HEK293T (cell line): ENCODE results near the gene FCGR3A.

Experiments used
- CTCF ChIA-PET: fragments of 350-600 bp; formaldehyde crosslinking; extraction: SDS; loops from one replicate; lab custom pipeline; 2021; ENCODE audit warnings: antibody characterized with exemption, inconsistent platforms; lab: Yijun Ruan, JAX
- POLR2A ChIA-PET: fragments of 350-600 bp; formaldehyde crosslinking; extraction: SDS; loops from one replicate; lab custom pipeline; 2020; ENCODE audit warnings: antibody characterized with exemption, inconsistent platforms; lab: Yijun Ruan, JAX
- DNase-seq: peaks from one replicate; pipeline ENCODE4 v3.0.0; 2012; ENCODE audit warnings: mixed read lengths; ENCODE audit errors: extremely low spot score
- ARNT ChIP-seq: fragments of 450-650 bp; IDR thresholded peaks from 2 replicates; pipeline ENCODE4 v1.6.1; 2017; ENCODE audit warnings: mild to moderate bottlenecking
- BHLHE40 ChIP-seq: fragments of 450-650 bp; IDR thresholded peaks from 2 replicates; pipeline ENCODE4 v1.6.1; 2016; ENCODE audit warnings: mild to moderate bottlenecking, moderate library complexity, borderline replicate concordance
- CTBP1 ChIP-seq: fragments of 450-650 bp; IDR thresholded peaks from 2 replicates; pipeline ENCODE4 v1.6.1; 2016; ENCODE audit warnings: borderline replicate concordance
- ELF4 ChIP-seq: fragments of 450-650 bp; IDR thresholded peaks from 2 replicates; pipeline ENCODE4 v1.6.1; 2017; ENCODE audit warnings: antibody characterized with exemption
- FOXA1 ChIP-seq: fragments of 450-650 bp; IDR thresholded peaks from 2 replicates; pipeline ENCODE4 v1.6.1; 2016; ENCODE audit warnings: mild to moderate bottlenecking
- FOXK2 ChIP-seq: fragments of 450-650 bp; IDR thresholded peaks from 2 replicates; pipeline ENCODE4 v1.6.1; 2016; ENCODE audit warnings: mild to moderate bottlenecking
- FOXM1 ChIP-seq: fragments of 450-650 bp; IDR thresholded peaks from 2 replicates; pipeline ENCODE4 v1.6.1; 2017; ENCODE audit warnings: mild to moderate bottlenecking, borderline replicate concordance
- HDGF ChIP-seq: fragments of 450-650 bp; IDR thresholded peaks from 2 replicates; pipeline ENCODE4 v1.6.1; 2017; ENCODE audit warnings: antibody characterized with exemption, borderline replicate concordance
- L3MBTL2 ChIP-seq: fragments of 450-650 bp; conservative IDR thresholded peaks from 2 replicates; pipeline ENCODE4 v1.6.1; 2016; ENCODE audit warnings: mild to moderate bottlenecking
- LEF1 ChIP-seq: fragments of 450-650 bp; IDR thresholded peaks from 2 replicates; pipeline ENCODE4 v1.6.1; 2017; ENCODE audit warnings: mild to moderate bottlenecking, borderline replicate concordance
- NFRKB ChIP-seq: fragments of 450-650 bp; IDR thresholded peaks from 2 replicates; pipeline ENCODE4 v1.6.1; 2016; ENCODE audit warnings: mild to moderate bottlenecking, moderate library complexity
- SP1 ChIP-seq: fragments of 450-650 bp; IDR thresholded peaks from 2 replicates; pipeline ENCODE4 v1.6.1; 2017
- SUZ12 ChIP-seq: fragments of 450-650 bp; IDR thresholded peaks from 2 replicates; pipeline ENCODE4 v1.6.1; 2016; ENCODE audit warnings: mild to moderate bottlenecking
- TARDBP ChIP-seq: fragments of 450-650 bp; IDR thresholded peaks from 2 replicates; pipeline ENCODE4 v1.6.1; 2016
- ZNF384 ChIP-seq: fragments of 450-650 bp; IDR thresholded peaks from 2 replicates; pipeline ENCODE4 v1.6.1; 2016
- TF ChIP-seq, protein P1 (sequence below): fragments of 450-650 bp; IDR thresholded peaks from 2 replicates; pipeline ENCODE4 v1.6.1; 2016

Gene FCGR3A

DNA sequence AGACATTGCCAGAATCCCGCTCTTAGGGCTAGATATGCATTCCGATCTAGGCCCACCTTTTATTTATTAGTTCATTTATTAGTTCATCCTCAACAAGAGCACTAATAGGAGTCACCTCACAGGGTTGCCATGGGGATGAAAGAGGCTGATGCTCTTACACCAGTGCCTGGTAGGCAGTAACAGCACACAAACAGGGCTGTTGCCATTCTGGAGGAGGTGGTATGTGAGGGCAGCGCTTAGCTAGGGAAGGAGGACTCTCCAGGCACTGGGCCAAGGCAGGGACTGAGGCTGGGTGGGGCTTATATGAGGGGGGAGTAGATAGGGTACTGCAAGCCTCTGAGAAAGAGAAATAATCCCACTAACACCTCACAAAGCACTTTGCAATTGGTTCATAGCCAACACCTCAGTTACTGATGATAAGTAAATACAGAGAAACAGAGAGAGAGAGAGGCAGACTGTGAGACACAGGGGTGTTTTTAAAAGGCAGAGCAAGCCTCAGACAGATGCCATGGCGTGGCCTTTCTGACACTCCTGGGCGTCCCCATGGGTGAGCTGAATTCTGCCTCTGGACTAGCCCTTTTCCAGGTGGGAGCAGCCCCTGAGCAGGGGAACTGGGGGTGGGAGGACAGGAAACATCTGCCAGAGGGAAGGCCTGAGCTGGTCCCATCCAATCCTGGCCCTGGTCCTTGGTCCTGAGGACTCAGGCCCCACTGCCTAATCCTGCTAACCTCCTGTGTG is 38.4 kb downstream of the FCGR3A start:
- CTCF ChIA-PET, result no interaction called here
- TF ChIP-seq TARDBP (no peak), FOXM1 (no peak), SP1 (no peak), ARNT (no peak), SUZ12 (no peak), FOXA1 (no peak), LEF1 (no peak), ELF4 (no peak), CTBP1 (no peak), ZNF384 (no peak), FOXK2 (no peak), L3MBTL2 (no peak), HDGF (no peak)
- TF ChIP-seq, protein P1, sequence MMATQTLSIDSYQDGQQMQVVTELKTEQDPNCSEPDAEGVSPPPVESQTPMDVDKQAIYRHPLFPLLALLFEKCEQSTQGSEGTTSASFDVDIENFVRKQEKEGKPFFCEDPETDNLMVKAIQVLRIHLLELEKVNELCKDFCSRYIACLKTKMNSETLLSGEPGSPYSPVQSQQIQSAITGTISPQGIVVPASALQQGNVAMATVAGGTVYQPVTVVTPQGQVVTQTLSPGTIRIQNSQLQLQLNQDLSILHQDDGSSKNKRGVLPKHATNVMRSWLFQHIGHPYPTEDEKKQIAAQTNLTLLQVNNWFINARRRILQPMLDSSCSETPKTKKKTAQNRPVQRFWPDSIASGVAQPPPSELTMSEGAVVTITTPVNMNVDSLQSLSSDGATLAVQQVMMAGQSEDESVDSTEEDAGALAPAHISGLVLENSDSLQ, result no peak
- no peak for DNase-seq
- POLR2A ChIA-PET, result no interaction called here

DNA sequence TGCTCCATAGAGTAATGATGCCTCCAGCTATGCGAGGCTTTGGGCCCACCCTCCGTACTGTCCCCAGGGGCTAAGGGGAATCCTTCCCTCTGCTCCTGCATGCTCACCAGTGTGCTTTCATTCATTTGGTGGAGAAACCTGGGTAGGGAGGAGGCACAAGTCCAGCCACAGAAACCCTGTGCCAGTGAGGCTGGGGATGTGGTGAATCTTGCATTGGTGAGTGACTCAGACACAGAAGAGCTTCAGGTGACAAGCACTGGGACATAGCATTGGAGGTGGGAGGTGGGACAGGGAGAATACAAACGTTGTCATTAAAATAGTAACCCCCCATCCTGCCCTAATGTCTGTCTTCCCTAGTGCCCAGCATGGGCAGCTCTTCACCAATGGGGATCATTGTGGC is 39.1 kb downstream of the FCGR3A start:
- TF ChIP-seq NFRKB, result no peak
- no peak for TF ChIP-seq ELF4
- TF ChIP-seq SP1, result no peak
- no peak for TF ChIP-seq FOXA1
- no peak for TF ChIP-seq FOXM1
- no peak for TF ChIP-seq FOXK2
- TF ChIP-seq HDGF, result no peak
- TF ChIP-seq CTBP1, result no peak
- TF ChIP-seq LEF1, result no peak
- no peak for TF ChIP-seq ARNT
- TF ChIP-seq, protein P1, result no peak
- TF ChIP-seq ZNF384, result no peak
- TF ChIP-seq L3MBTL2, result no peak
- POLR2A ChIA-PET, result no interaction called here
- CTCF ChIA-PET, result no interaction called here
- no peak for DNase-seq

DNA sequence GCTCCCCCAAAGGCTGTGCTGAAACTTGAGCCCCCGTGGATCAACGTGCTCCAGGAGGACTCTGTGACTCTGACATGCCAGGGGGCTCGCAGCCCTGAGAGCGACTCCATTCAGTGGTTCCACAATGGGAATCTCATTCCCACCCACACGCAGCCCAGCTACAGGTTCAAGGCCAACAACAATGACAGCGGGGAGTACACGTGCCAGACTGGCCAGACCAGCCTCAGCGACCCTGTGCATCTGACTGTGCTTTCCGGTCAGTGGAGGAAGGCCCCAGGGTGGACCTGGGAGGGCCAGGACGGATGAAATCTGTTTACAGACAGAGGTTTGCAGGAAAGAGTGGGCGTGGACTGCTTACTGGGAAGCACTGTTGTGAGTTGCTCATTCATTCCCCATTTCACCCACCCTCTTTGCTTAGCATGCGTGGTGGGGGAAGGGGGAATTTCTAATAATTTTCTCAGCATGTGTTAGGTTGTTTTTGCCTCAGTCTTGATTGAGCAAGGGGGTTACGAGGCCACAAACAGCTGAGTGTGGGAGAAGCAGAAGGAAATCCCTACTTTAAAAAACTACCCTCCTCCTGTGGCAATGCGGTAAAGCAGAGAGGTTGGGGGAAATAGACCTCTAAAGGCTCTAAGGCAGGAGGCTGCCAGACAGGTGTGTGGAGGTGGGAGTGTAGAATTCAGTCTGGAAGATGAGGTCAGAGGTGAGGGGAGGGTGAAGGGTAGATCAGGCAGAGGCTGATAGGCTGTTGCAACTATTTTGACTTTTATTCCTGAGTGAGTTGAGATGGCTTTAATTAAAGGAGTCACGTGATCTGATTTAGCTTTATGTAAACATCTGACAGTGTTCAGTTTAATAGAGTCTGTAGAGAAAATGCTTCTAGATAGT is 43.0 kb downstream of the FCGR3A start:
- no peak for DNase-seq
- ChIA-PET POLR2A (no interaction called here), CTCF (interaction anchor here (0.6 to 1.7 kb wide), 2 partner anchors 9 to 26 kb away, joined by 3 read pairs; no protein-coding TSS in a partner anchor)
- no peak for TF ChIP-seq FOXA1
- no peak for TF ChIP-seq TARDBP
- TF ChIP-seq BHLHE40, result no peak
- no peak for TF ChIP-seq ZNF384
- TF ChIP-seq NFRKB, result no peak
- no peak for TF ChIP-seq L3MBTL2
- TF ChIP-seq SUZ12, result no peak
- TF ChIP-seq FOXK2, result no peak
- no peak for TF ChIP-seq LEF1
- TF ChIP-seq, protein P1, result no peak
- no peak for TF ChIP-seq CTBP1

DNA sequence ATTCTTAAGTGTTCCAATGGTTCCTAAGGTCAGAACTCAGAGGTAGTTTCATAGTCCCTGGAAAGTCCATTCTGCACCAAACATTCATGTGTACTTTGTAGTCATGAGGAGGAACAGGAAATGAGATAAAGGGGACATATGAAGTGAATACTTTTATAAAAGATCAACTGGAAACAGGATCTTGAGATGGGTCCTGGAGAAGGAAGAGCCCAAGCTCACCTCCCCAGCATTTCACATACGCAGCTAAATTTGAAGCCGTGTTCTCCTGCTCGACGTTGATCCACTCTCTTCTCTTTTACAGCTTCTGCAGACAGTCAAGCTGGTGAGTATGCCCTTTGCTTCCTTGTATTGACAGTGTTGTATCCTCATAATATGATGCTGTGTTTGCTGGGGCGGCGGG is 43.9 kb downstream of the FCGR3A start:
- TF ChIP-seq FOXA1 (no peak), FOXM1 (no peak), ZNF384 (no peak), HDGF (no peak), BHLHE40 (no peak), TARDBP (no peak), CTBP1 (no peak), L3MBTL2 (no peak), FOXK2 (no peak), LEF1 (no peak), ELF4 (no peak), ARNT (no peak), SP1 (no peak), SUZ12 (no peak), NFRKB (no peak)
- TF ChIP-seq, protein P1, result no peak
- CTCF ChIA-PET, result interaction anchor here (1.7 kb wide), 1 partner anchor 26 kb away, joined by 3 read pairs; no protein-coding TSS in a partner anchor
- DNase-seq, result no peak
- POLR2A ChIA-PET, result no interaction called here

DNA sequence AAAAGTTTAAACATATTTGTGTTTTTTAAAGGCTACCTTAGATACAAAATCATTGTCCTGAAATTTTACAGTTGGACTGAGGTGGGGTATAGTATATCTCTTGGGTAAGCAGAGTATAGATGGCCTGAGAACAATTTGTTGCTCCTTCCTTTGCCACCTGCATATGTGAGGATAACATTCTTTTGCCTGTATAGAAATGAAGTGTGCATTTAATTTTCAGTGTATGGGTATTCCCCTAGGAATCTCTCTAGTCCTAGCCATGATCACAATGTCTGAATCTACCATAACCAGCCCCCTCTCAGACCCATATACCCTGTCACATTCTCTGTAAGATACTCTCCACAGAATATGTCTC is 46.2 kb downstream of the FCGR3A start:
- CTCF ChIA-PET, result no interaction called here
- no peak for TF ChIP-seq BHLHE40
- no peak for TF ChIP-seq ARNT
- no peak for TF ChIP-seq ZNF384
- TF ChIP-seq SP1, result no peak
- no peak for TF ChIP-seq NFRKB
- no peak for DNase-seq
- POLR2A ChIA-PET, result no interaction called here
